ENCODE results near the gene IFT88.

The IFT88 gene

DNA sequence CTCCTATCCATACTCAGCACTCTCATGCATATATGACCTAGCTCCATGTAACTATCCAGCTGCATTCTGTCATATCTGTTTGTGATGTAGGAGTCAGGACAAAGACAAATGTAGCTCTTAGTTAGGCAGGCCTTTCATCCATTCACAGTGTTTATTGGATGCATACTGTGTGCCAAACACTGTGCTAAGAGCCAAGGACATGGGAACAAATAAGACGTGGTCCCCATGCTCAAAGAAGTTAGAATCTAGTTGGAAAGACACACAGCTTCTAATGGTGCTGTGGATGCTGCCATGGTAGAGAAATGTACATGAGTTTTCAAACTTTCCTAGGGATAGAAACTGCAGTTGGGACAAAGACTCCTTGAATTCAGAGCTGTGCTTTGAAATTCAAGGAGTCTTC lies 104.8 kb downstream of the IFT88 start:
- H3K27me3 ChIP-seq (ENCODE audit: insufficient read depth, poor library complexity, severe bottlenecking) = no peaks in the 10 kb centered on the region
- TF ChIP-seq, protein P1, sequence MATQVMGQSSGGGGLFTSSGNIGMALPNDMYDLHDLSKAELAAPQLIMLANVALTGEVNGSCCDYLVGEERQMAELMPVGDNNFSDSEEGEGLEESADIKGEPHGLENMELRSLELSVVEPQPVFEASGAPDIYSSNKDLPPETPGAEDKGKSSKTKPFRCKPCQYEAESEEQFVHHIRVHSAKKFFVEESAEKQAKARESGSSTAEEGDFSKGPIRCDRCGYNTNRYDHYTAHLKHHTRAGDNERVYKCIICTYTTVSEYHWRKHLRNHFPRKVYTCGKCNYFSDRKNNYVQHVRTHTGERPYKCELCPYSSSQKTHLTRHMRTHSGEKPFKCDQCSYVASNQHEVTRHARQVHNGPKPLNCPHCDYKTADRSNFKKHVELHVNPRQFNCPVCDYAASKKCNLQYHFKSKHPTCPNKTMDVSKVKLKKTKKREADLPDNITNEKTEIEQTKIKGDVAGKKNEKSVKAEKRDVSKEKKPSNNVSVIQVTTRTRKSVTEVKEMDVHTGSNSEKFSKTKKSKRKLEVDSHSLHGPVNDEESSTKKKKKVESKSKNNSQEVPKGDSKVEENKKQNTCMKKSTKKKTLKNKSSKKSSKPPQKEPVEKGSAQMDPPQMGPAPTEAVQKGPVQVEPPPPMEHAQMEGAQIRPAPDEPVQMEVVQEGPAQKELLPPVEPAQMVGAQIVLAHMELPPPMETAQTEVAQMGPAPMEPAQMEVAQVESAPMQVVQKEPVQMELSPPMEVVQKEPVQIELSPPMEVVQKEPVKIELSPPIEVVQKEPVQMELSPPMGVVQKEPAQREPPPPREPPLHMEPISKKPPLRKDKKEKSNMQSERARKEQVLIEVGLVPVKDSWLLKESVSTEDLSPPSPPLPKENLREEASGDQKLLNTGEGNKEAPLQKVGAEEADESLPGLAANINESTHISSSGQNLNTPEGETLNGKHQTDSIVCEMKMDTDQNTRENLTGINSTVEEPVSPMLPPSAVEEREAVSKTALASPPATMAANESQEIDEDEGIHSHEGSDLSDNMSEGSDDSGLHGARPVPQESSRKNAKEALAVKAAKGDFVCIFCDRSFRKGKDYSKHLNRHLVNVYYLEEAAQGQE (IDR thresholded peaks at IDR 0.05; ENCODE audit: insufficient replicate concordance, low read depth) = no peak
- TF ChIP-seq POLR2AphosphoS5 (IDR thresholded peaks at IDR 0.05; ENCODE audit: low read depth) (no peak), GABPA (IDR thresholded peaks at IDR 0.05; ENCODE audit: low read depth) (no peak), SPI1 (IDR thresholded peaks at IDR 0.05; ENCODE audit: borderline replicate concordance, low read depth) (no peak)
- TF ChIP-seq, protein P2, sequence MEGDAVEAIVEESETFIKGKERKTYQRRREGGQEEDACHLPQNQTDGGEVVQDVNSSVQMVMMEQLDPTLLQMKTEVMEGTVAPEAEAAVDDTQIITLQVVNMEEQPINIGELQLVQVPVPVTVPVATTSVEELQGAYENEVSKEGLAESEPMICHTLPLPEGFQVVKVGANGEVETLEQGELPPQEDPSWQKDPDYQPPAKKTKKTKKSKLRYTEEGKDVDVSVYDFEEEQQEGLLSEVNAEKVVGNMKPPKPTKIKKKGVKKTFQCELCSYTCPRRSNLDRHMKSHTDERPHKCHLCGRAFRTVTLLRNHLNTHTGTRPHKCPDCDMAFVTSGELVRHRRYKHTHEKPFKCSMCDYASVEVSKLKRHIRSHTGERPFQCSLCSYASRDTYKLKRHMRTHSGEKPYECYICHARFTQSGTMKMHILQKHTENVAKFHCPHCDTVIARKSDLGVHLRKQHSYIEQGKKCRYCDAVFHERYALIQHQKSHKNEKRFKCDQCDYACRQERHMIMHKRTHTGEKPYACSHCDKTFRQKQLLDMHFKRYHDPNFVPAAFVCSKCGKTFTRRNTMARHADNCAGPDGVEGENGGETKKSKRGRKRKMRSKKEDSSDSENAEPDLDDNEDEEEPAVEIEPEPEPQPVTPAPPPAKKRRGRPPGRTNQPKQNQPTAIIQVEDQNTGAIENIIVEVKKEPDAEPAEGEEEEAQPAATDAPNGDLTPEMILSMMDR (IDR thresholded peaks at IDR 0.05; ENCODE audit: insufficient read depth, low read length) = no peak
- no peak overlapping the region for H3K27ac ChIP-seq (replicated peaks)
- H3K4me3 ChIP-seq (replicated peaks; ENCODE audit: insufficient read depth, low read length) = no peak overlapping the region
- DNase-seq (ENCODE audit: low read depth in 1 of 2, low spot score in 1 of 2) = no peak

DNA sequence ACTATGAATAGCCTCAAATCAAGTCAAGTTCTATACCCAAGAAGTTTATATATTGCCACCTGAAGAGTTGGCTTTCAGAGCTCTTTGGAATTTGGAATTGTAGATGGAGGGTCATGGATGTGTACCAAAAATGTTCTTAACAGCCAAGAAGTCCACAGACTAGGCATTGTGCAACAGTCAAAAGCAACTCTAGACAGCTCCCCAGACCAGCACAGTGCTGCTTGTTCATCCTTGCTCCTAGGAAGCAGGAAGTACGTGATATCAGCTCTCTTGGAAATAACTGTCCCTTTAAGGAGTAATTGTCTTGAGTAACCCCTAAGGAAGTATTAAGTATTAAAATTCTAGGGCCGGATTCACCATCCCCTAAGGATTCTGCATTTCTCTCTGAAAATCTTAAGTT lies 105.8 kb downstream of the IFT88 start:
- H3K27ac ChIP-seq (replicated peaks) = no peak overlapping the region
- H3K4me3 ChIP-seq (replicated peaks; ENCODE audit: insufficient read depth, low read length) = no peak overlapping the region
- H3K27me3 ChIP-seq (ENCODE audit: insufficient read depth, poor library complexity, severe bottlenecking) = no peaks in the 10 kb centered on the region
- no peak for DNase-seq (ENCODE audit: low read depth in 1 of 2, low spot score in 1 of 2)
- no peak for TF ChIP-seq SPI1 (IDR thresholded peaks at IDR 0.05; ENCODE audit: borderline replicate concordance, low read depth)
- TF ChIP-seq, protein P1 (IDR thresholded peaks at IDR 0.05; ENCODE audit: insufficient replicate concordance, low read depth) = no peak
- TF ChIP-seq GABPA (IDR thresholded peaks at IDR 0.05; ENCODE audit: low read depth) = no peak
- TF ChIP-seq, protein P2 (IDR thresholded peaks at IDR 0.05; ENCODE audit: insufficient read depth, low read length) = no peak
- TF ChIP-seq POLR2AphosphoS5 (IDR thresholded peaks at IDR 0.05; ENCODE audit: low read depth) = no peak

DNA sequence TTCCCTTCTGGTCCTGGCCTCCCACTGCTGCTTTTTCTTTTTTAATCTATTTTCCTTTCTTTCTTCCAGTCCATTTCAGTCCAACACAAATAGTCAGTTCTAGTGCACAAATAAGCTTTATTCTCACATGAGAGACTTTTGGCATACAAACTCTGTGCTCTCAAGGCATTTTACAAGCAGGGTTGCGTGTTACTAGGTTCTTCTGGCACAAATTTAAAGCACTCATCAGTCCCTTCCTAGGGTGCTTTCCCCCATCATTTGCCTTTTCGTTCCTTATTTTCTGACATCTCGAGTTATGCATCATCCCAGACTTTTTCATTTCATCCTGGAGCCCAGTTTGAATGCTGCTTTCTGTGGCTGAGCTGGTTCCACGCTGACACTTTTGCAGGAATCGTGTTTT lies 106.8 kb downstream of the IFT88 start:
- no peaks in the 10 kb centered on the region for H3K27me3 ChIP-seq (ENCODE audit: insufficient read depth, poor library complexity, severe bottlenecking)
- no peak overlapping the region for H3K4me3 ChIP-seq (replicated peaks; ENCODE audit: insufficient read depth, low read length)
- TF ChIP-seq, protein P1 (IDR thresholded peaks at IDR 0.05; ENCODE audit: insufficient replicate concordance, low read depth) = no peak
- TF ChIP-seq GABPA (IDR thresholded peaks at IDR 0.05; ENCODE audit: low read depth) (no peak), POLR2AphosphoS5 (IDR thresholded peaks at IDR 0.05; ENCODE audit: low read depth) (no peak), SPI1 (IDR thresholded peaks at IDR 0.05; ENCODE audit: borderline replicate concordance, low read depth) (no peak)
- TF ChIP-seq, protein P2 (IDR thresholded peaks at IDR 0.05; ENCODE audit: insufficient read depth, low read length) = no peak
- no peak for DNase-seq (ENCODE audit: low read depth in 1 of 2, low spot score in 1 of 2)
- H3K27ac ChIP-seq (replicated peaks) = no peak overlapping the region

Data from HL-60 (cell line).